Endothelial cell of hepatic sinusoid (primary cell): Measurements from ENCODE around the gene LDHA.
"Not testable (repeated sequence)": the region's sequence is repeated elsewhere in the genome, so short reads cannot be mapped to it uniquely, and the experiment has no call there.

Experiments
- in situ Hi-C: cut with HindIII; loops from 2 replicates; pipeline ENCODE4 v1.10.0; 2017; ENCODE audit warnings: low sequenced_read_pairs

Gene LDHA

DNA sequence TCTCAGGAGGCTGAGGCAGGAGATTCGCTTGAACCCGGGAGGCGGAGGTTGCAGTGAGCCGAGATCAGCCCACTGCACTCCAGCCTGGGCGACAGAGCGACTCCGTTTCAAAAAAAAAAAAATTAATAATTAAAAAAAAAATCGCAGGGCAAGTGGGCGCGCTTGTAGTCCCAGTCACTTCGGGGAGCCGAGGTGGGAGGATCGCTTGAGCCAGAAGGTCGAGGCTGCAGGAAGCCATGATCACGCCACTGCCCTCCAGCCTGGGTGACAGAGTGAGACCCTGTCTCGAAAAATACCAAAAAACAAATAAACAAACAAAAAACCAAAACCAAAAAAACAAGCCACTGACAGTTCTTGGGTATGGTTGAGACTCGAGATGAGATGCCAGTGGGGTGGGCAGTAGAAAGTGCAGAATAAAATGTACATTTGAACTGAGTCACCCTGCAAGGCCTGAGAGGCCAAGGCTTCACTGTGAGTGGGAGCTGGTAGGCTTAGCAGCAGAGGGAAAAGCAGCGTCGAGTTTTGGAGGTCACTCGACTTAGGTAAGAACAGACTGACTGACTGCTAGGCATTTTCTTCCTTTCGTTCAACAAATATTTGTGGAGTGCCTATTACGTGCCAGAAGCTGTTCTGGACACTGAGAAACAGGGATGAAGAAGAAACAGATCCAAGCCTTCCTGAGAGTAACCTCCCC is 635 bp upstream of the LDHA start:
- in situ Hi-C loops, result no loop called here

DNA sequence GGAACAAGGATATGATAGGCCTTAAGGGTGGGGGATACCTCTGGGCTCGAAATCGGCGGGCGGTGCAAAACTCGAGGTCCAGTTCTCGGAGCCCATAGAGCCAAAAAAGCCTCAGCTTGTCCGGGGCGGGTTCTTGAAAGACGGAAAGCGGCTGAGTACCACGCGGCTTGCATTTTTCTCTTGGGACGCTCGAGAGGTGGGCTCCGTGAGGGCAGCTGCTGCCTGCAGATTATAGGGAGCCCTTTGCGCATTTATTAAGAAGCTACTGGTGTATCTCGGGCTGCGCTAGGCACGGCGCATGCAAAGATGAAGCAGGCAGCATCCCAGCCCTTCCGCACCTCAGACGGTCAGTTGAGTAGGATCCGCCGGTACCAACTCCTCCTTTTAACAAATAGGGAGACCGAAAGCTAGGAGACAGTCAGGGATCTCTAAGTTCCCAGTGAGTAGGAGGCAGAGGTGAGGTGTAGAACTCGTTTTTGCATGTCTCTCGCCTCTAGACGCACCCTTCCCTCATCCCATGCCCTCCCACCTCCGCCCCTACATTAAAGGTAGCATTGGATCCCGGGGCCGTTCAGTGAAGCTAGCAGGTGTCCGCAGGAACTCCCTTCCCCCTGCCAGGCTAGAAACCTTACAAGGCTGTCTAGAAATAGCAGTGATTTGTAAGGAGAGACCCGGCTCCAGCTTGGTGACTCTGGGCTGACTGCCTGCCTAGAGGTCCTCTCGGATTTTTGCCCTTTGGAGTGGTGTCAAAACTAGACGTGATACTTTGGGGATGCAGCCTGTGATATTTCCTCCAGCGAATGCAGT is 768 bp downstream of the LDHA start:
- in situ Hi-C loops, result no loop called here

DNA sequence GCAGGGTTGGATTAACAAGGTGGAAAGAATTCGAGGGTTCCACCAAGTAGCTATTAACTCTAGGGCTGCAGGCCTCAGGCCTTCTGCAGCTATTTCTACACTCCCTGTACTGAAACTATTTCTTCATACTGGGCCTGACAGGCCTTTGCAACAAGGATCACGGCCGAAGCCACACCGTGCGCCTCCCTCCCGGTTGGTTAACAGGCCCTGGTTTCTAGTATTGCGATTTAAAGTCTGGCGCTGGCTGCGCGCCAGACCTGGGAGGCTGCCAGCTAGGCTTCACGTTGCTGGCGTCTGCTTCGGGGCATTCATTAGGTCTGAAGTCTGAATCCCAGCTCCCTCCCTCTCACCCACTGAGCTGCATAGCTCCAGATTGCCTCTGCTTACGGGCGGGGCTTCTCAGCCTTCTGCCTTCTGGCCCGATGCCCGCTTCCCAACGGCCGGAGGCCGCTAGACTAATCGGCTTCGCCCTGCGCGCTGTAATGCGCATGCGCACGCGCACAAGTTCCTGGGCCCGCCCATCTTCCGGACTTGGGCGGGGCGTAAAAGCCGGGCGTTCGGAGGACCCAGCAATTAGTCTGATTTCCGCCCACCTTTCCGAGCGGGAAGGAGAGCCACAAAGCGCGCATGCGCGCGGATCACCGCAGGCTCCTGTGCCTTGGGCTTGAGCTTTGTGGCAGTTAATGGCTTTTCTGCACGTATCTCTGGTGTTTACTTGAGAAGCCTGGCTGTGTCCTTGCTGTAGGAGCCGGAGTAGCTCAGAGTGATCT is 1.6 kb downstream of the LDHA start:
- in situ Hi-C loops, result no loop called here

- in situ Hi-C loops, result no loop called here
These were observed 3.6 kb downstream of the LDHA start for GRCh38 chr11:18397921-18398320.

DNA sequence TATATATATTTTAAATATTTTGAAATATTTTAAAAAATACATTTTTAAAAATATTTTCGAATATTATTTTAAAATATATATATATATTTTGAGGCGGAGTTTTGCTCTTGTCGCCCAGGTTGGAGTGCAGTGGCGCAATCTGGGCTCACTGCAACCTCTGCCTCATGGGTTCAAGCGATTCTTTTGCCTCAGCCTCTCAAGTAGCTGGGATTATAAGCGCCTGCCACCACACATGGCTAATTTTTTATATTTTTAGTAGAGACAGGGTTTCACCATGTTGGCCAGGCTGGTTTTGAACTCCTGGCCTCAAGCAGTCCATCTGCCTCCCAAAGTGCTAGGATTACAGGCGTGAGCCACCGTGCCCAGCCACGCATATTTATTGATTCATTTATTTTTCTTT is 6.7 kb downstream of the LDHA start:
- in situ Hi-C loops, result not testable (repeated sequence)

GRCh38 chr11:18404062-18404461 is 9.7 kb downstream of the LDHA start:
- in situ Hi-C loops, result no loop called here

GRCh38 chr11:18407400-18407799 is 13.0 kb downstream of the LDHA start:
- in situ Hi-C loops, result not testable (repeated sequence)

DNA sequence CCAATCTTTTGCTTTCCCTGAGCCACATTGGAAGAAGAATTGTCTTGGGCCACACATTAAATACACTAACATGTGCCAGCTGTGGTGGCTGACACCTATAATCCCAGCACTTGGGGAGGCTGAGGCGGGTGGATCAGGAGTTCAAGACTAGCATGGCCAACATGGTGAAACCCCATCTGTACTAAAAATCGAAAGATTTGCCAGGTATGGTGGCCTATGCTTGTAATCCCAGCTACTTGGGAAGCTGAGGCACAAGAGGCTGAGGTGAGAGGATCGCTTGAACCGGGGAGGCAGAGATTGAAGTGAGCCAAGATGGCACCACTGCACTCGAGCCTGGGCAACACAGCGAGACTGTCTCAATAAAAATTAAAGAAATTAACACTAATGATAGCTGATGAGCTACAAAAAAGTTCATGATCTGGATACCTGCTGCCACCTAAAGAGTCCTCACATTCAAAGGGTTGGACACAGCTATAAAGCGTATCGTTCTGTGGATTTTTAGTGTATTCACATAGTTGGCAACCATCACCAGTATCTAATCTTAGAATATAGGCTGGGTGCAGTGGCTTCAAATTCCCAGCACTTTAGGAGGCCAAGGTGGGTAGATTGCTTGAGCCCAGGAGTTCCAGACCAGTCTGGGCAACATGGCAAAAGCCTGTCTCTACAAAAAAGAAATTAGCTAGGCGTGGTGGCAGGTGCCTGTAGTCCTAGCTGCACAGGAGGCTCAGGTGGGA is 14.4 kb downstream of the LDHA start:
- in situ Hi-C loops, result no loop called here

GRCh38 chr11:18416459-18416858 is 22.1 kb downstream of the LDHA start:
- in situ Hi-C loops, result no loop called here

GRCh38 chr11:18419040-18419439 is 24.7 kb downstream of the LDHA start:
- in situ Hi-C loops, result no loop called here

- in situ Hi-C loops, result no loop called here
These were observed 25.7 kb downstream of the LDHA start for GRCh38 chr11:18420067-18420466.

DNA sequence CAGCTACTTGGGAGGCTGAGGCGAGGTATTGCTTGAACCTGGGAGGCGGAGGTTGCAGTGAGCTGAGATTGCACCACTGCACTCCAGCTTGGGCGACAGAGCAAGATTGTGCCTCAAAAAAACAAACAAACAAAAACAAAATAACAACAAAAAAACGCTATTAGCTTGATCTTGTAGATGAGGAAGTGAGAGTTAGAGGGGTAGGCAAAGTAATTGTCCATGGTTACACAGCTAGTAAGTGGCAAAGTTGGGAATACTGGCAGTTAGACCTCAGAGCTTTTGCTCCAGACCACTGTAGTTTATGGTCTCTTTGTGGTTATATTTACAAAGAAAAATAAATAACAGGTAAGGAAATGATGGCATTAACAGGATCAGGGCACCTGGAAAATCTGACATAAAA is 32.9 kb downstream of the LDHA start:
- in situ Hi-C loops, result no loop called here

DNA sequence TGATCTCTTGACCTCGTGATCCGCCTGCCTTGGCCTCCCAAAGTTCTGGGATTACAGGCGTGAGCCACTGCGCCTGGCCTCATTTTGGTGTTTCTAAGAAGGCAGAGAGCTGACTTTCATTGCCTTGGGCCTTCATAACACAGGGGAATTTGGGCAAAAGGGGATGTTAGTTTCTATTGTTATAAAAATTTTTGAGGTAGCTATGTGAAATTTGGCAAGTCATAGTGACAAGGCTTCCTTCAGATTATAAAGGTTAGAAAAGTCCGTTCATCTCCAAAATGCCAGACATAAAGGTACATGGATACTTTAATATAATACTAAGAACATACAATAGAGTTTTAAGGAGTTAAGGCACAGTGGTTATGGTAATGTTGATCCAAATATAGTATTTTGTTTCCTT is 35.0 kb downstream of the LDHA start:
- in situ Hi-C loops, result no loop called here

GRCh38 chr11:18438691-18439090 is 44.3 kb downstream of the LDHA start:
- in situ Hi-C loops, result no loop called here

- in situ Hi-C loops, result no loop called here
These were observed 54.9 kb downstream of the LDHA start for GRCh38 chr11:18449251-18449650.

DNA sequence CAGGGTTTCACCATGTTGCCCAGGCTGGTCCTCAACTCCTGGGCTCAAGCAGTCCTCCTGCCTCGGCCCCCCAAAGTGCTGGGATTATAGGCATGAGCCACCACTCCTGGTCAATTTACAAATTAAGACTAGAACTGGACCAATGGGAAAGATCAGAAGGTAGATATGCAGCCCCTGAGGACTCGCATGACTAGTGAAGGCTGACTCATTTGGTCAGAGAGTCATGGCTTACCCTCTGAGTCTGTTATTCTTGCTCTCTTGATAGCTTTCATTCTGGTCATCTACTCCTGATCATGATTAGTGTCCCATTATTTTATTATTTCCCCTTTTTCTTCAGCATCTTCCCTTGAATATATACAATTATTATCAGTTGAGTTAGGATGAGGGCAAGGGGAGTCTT is 58.6 kb downstream of the LDHA start:
- in situ Hi-C loops, result no loop called here

DNA sequence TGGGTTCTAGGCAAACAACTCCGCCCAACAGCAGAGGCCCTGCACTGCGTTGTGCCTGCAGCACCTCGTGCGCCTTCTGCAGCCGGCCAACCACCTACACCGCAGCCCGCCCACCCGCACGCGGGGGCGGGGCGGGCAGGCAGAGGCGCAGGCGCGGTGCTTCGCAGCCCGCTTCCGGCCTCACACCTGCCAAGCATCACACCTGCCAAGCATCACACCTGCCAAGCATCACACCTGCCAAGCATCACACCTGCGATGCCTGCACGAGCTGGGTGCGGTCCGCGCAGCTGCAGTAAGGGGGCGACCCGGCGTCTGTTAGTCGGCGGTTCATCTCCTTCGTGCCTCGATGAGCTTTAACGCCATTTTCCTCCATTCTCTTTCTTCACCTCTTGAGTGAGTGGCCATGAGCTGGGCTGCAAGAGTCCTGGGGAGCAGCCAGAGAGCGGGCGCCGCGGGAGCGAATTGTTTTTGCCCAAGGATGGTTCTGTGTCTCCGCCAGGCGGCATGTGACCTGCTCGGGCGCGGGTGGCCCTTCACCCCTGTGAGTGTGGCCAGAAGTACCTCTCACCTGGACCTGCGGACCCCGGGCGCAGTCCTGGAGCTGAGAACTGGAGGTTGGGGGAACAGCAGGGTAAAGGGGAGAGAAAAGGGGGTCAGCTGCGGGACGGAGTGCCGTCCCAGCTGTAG is 61.5 kb downstream of the LDHA start, which contains the start of gene LDHAL6A:
LDHAL6A (plus strand) TSS at position 171 of the 687 bp plus-strand sequence. CDS start 825 bp downstream, outside the sequence.
- in situ Hi-C loops, result no loop called here

- in situ Hi-C loops, result no loop called here
These were observed 63.1 kb downstream of the LDHA start for GRCh38 chr11:18457450-18457849.
